GM19397 (cell line): Measurements from ENCODE around the gene ASB13.
"Not testable (repeated sequence)": the region's sequence is repeated elsewhere in the genome, so short reads cannot be mapped to it uniquely, and the experiment has no call there.

ENCODE experiments used
- ATAC-seq: cut with Tn5 transposase; IDR thresholded peaks from one replicate; pipeline ENCODE4 v1.9.1; 2021; ENCODE audit warnings: mild to moderate bottlenecking, moderate library complexity; ENCODE audit not compliant: unreplicated experiment

ASB13 gene

DNA sequence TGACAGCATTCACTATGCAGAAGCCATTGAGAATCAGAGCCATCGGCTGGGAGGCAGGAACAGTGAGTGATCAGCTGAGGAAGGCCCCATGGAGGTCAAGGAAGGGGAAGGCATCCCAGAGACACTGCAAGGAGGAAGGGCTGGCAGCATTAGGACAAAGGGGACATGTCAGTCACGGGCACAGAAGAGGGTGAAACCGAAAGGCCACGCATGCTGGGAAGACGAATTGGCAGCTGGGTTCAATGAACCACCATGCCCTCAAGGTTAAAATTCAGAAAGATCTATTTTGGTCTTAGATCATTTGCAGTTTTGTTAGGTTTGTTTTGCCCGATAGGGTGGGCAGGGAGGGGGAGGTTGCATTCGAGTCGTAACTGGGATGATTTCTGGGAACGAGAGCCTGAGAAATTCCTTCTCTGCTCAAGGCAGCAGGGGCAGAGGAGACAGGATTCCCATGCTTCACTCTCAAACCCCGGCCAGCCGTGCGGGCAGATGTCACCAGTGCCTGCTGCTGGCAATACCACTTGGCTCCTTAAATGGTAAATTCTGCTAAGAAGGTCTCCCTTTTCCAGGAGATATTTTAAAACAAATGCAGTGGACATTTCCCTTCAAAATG lies 57.7 kb downstream of the ASB13 start:
- ATAC-seq: no peak

GRCh38 chr10:5607594-5607993 lies 58.8 kb downstream of the ASB13 start:
- no peak for ATAC-seq

DNA sequence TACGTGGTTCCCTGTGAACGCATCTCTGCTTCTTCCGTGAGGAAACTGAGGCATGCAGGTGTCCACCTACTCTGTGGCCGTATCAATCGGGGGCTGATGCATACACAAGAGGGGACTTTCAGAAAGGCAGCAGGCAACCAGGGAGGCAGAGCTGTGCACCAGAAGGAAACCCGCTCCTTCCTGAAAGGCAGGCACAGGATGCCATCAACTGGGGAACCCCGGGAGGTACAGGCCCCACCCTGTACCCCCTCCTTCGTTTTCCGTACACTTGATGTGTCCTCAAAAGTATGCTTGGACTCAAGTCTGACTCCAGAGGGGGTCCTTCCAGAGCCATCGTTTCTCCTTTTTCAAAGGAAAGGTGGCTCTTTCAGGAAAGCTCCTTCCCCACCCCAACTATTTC lies 59.5 kb downstream of the ASB13 start:
- no peak for ATAC-seq

- ATAC-seq: no peak
Observed at GRCh38 chr10:5606321-5606720, 60.1 kb downstream of the ASB13 start.

- no peak for ATAC-seq
Observed at GRCh38 chr10:5604961-5605360, 61.4 kb downstream of the ASB13 start.

GRCh38 chr10:5604236-5604925 lies 62.0 kb downstream of the ASB13 start:
- no peak for ATAC-seq

GRCh38 chr10:5603848-5604170 lies 62.6 kb downstream of the ASB13 start:
- no peak for ATAC-seq

DNA sequence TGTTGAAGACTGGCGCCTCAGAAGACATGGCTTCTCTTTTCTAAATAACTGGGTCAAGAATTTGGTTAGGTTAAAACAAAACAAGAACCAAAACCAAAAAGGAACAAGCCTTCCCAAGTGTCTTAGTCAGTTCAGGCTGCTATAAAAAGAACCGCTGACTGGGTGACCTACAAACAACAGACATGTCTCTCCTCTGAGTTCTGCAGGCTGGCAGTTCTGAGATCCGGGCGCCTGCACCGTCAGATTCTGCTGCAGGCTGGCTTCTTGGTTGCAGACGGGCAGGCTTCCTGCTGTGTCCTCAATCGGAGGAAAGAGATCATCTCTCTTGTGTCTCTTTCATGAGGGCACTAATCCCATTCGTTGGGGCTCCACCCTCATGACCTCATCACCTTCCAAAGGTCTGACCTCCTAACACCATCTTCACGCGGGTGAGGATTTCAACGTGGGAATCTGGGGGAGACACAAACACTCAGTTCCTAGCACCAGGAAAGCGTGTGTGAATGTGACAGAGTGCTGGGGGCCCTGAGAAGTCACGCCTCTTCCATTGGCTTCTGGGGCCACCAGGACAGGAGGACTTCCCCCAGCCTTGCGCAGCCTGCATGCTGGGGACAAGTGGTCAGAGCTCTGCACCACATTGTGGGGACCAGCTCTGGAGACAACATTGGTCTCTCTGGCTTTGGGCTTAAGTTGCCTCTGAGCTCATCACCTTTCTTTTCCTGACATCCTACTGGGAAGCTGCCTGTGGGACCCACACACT lies 63.1 kb downstream of the ASB13 start:
- ATAC-seq: no peak

DNA sequence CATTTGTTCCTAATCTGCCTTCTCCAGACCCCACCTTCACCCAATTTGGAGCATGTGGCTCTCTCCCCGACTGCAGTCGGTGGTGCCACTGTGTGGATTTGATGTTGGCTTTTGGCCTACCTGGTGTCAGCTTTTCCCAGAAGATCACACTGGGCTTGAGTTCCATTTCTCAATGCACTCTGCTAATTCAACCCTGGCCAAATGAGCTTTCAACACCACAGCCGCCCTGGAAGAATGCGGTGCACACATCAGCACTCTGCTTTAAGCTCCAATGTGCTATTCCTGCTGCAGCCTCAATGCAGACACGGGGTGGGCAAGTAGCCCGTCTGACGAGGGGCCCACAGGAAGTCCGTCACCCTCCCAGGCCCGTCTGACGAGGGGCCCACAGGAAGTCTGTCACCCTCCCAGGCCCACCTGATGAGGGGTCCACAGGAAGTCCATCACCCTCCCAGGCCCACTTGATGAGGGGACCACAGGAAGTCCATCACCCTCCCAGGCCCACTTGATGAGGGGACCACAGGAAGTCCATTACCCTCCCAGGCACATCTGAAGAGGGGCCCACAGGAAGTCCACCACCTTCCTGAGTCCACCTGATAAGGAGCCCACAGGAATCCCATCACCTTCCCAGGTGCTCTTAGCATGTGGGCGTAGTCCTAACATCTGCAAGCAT lies 64.4 kb downstream of the ASB13 start:
- no peak for ATAC-seq

- ATAC-seq: no peak
Observed at GRCh38 chr10:5600908-5601307, 65.5 kb downstream of the ASB13 start.

DNA sequence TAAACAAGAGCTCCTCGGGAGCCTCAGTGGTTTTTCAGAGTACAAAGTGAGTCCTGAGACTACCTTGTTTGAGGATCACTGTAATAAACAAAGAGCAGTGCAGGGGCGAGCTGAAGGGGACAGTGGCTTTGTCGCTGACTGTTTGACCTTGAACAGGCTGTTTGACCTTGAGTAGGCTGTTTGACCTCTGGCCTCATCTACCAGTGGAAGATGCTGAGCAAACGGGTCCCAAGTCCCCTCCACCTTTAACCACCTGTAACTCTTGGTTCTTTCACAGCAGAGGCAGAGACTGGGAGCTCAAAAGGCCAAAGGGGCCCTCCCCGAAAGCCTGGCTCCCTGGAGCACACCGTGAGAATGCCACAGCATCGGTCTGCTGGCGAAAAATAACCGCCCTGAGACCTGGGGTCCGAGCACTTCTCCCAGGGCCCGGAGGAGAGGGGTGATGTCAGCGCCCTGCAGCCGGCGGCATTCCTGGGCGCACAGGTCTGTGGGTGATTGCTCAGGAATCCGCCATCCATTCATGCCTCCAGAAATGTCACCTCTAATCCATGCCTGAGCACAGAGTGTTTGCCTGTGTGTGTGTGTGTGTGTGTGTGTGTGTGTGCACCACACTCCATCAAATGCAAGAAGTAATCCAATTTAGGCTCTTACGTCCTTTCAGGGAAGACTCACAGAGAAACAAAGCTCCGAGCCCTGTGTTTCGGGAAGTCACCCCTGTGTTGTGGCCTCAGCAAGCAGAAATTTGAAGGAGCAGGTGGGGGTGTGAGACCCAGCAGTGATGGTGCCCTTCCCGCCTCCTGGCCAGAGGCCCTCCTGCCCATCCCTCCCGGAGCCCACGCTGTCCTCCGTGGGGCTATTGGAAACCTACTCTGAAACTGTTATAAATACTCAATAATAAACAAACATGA lies 66.5 kb downstream of the ASB13 start:
- ATAC-seq: no peak

- no peak for ATAC-seq
Observed at GRCh38 chr10:5598085-5598690, 68.2 kb downstream of the ASB13 start.

GRCh38 chr10:5596611-5597341 lies 69.6 kb downstream of the ASB13 start:
- ATAC-seq: no peak

DNA sequence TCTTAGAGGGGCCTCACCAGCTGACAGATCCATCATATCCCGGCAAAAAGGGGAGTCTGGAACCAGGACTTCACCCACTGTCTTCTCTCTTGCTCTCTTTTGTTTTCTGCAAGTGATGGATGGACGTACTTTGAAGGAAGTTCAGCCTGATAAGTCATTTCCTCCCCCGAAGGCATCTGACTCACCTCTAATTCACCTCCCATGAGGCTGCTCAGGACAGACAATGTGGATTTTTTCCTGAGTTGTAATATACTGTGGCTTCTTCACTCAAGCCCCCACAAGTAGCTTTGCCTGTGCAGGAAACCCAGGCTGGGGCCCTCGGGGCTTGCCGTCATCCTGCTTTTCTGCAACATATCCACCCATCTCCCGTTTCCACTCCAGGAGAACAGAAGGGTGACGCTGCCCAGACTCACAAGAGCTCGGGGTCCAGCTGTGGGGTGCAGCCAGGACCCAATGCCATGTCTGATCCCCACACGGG lies 70.4 kb downstream of the ASB13 start:
- ATAC-seq: no peak

DNA sequence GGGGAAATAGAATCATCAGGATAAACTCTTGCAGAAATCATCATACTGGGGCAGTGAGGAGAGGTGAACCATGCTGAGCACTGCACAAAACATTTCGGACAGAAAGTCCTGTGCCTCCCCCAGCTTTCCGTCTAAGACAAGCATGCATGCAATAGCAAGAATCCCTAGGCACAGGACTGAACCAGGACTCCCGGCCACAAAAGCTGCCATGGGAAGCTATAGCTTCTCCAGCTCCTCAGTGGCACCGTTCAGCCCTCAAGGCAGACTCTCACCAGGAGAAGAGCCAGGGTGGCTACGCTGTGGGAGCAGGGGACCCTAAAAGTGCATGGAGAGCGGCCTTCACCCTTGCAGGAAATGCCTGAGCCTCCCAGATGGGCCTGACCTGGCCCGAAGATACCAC lies 70.8 kb downstream of the ASB13 start:
- no peak for ATAC-seq

DNA sequence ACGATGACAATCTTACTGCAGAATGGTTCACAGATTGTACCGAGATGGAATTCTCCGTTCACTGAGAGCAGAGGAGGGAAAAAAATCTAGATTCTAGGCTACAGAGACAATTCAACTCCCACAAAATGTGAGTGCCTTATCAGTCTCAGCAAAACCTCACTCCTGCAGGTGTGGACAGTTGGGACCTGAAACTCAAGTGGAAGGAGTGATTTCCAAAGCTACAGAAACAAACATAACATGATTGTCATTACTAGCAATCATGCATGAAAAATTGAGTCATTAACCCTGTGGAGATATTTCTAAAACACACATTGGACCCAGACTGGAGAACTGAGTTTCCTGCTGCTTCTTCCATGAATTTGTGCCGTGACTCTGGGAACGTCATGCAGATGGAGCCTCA lies 71.3 kb downstream of the ASB13 start:
- ATAC-seq: no peak

GRCh38 chr10:5594271-5595049 lies 71.9 kb downstream of the ASB13 start:
- ATAC-seq: no peak

DNA sequence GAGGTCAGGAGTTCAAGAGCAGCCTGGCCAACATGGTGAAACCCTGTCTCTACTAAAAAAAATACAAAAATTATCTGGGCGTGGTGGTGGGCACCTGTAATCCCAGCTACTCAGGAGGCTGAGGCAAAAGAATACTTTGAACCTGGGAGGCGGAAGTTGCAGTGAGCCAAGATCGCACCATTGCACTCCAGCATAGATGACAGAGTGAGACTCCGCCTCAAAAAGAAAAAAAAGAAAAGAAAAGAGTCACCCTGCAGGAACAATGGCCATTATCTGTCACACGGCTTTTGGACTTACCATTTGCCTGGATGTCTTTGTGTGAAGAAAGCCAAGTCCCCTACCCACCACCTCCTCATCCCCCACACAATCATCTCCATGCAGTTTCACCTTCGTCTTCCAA lies 73.0 kb downstream of the ASB13 start:
- ATAC-seq: not testable (repeated sequence)

- no peak for ATAC-seq
Observed at GRCh38 chr10:5592070-5592469, 74.3 kb downstream of the ASB13 start.
